HG03521 (cell line): ENCODE results near the gene ZSCAN4.

ENCODE experiments used
- ATAC-seq: cut with Tn5 transposase; IDR thresholded peaks from one replicate; pipeline ENCODE4 v1.9.1; 2021; ENCODE audit warnings: mild to moderate bottlenecking, moderate library complexity; ENCODE audit not compliant: unreplicated experiment

The ZSCAN4 gene

DNA sequence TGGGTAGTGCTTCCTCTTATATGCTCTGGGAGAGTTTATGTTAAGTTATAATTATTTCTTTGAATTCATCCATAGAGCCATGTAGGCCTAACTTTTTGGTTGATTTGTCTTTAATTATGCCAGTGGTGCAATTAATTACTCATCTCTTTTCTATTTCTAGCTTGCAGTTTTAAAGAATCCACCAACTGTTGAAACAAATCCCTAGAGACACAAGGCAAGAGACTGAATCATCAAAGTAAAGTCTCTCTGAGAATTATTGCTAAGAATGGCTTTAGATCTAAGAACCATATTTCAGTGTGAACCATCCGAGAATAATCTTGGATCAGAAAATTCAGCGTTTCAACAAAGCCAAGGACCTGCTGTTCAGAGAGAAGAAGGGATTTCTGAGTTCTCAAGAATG is 7.1 kb downstream of the ZSCAN4 start:
- ATAC-seq = no peak

DNA sequence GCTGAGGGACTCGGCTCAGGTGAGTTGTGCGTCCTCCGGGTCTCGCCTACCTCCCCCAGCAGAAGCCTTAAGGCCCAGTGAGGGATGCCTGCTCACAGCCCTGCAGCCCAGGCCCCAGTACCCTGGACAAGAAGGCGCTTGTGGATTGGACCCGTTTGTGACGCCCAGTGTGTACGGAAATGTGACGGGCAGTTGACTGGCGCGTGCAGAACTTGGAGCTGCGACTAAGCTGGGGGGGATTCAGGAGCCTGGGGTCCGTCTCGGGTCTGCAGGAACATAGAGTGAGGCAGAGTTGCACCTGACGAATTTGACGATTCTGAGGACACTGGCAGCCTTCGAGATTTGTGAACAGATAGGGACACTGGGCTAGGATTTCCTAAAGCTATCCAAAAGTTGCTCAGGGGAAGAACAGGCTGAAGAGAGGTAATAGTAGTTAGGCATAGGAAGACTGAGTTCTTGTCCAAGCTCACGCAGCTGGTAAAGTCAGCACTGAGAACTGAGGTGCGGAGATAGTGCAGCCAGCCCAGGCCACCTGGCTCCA is 13.6 kb downstream of the ZSCAN4 start:
- no peak for ATAC-seq

DNA sequence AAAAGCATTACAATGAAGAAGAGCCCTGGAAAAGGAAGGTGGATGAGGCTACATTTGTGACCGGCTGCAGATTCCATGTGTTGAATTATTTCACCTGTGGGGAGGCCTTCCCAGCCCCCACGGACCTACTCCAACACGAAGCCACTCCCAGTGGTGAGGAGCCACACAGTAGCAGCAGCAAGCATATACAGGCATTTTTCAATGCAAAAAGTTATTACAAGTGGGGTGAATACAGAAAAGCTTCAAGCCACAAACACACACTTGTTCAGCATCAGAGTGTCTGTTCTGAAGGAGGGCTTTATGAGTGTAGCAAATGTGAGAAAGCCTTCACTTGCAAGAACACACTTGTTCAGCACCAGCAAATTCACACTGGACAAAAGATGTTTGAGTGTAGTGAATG is 18.0 kb downstream of the ZSCAN4 start:
- no peak for ATAC-seq

DNA sequence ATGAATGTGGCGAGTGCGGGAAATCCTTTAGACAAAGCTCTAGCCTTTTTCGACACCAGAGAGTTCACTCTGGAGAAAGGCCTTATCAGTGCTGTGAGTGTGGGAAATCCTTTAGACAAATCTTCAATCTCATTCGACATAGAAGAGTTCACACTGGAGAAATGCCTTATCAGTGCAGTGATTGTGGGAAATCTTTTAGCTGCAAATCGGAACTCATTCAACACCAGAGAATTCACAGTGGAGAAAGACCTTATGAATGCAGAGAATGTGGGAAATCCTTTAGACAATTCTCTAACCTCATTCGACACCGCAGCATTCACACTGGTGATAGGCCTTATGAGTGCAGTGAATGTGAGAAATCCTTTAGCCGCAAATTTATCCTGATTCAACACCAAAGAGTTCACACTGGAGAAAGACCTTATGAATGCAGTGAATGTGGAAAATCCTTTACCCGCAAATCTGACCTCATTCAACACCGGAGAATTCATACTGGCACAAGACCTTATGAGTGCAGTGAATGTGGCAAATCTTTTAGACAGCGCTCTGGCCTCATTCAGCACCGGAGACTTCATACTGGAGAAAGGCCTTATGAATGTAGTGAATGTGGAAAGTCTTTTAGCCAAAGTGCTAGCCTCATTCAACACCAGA is 18.8 kb downstream of the ZSCAN4 start:
- ATAC-seq = no peak

DNA sequence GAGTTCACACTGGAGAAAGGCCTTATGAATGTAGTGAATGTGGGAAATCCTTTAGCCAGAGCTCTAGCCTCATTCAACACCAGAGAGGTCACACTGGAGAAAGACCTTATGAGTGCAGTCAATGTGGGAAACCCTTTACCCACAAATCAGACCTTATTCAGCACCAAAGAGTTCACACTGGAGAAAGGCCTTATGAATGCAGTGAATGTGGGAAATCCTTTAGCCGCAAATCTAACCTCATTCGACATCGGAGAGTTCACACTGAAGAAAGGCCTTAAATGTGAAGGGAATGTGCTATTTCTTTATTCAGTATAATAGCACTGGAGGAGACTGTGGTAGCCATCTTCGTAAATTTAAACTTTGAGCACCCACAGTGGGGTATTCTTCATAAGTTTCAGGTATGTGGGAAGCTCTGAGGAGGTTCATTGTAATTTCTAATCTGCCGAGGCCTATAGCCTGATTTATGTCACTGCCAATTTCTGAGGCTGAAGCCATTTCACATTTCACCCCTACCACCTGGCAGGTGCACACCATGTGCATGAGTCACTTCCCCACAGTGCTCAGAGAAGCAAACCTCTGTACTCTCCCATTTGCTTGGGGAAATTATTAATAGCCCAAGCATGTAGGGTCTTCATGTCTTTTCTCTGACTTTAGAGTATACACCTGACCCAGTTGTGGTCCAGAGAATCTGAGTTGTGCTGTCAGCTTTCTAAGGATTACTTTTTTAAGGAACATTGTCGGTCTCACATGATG is 19.5 kb downstream of the ZSCAN4 start:
- no peak for ATAC-seq

DNA sequence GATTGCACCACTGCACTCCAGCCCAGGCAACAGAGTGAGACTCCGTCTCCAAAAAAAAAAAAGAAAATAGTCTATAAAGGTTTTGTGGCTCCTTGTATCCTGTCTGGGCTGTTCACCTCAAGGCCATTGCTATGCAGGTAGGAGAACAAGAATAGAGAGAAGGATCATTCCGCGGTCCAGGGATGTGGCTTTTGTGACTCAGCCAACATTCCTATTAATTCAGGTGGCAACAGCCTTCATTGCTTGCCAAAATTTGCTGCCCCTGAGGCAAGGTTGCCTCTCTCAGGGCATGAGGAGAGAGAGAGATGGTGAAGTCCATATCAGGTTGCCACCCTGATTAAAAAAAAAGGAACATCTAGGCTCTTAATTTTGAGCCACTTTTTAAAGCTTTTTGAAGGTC is 21.0 kb downstream of the ZSCAN4 start:
- no peak for ATAC-seq

DNA sequence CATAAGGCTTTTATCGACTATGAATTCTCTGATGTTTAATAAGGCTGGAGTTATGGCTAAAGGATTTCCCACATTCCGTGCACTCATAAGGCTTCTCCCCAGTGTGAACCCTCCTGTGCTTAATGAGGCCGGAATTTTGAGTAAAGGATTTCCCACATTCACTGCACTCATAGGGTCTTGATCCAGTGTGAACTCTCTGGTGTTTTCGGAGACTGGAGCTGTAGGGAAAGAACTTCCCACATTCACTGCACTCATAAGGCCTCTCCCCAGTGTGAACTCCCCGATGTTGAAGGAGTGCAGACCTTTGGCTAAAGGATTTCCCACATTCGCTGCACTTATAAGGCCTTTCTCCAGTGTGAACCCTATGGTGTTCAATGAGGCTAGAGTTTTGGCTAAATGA is 32.9 kb downstream of the ZSCAN4 start:
- no peak for ATAC-seq

DNA sequence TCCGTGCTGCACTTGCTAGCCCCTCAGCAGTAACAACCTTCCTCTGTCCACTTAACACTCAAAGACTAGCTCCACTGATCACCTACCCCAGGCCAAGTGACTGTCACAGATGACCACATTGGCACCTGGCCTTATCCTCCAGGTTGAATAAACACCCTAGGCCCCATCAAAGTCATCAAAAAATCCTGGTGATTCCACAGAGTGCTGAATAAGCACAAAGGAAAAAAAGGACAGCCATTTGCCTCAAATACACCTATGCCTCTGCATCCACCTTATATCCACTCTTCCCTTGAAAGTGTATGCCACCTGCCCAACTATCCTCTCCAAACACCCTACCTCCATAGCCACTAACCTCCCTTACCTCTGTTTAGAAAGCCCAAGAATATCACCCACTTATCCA is 37.6 kb downstream of the ZSCAN4 start:
- no peak for ATAC-seq

DNA sequence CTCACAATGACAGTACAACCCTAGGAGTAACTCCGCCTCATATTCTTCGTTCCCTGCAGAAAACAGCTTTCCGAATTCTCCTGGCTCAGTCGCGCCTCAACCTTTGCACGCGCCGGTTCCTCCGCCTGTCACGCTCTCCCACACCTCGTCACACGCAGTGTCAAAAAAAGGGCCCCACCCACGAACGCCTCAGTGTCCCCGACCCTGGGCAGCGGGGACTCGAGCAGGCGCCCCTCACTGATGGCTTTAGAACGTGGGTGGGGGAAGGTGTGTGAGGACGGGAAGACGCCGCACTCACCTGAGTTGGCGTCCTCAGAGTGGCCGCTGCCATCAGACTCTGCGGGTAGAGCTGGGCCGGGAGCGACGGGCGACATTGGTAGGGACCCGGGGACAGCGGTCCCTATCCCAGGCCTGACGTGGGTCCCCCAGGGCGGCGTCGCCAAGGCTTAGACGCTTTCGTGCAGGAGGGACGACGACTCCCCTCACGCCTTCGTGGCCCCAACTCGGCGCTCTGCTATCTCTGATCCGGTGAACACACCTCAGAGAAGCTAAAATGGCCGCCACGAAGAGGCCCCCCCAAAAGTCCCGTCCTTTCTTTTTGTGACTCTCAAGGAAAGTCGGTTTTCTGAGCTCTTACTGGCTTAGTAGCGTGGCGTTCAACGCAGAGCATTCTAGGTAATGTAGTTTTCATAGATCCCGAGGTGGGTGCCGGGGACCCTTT is 40.1 kb downstream of the ZSCAN4 start, which contains the start of gene ZNF154:
TSS of gene ZNF154 (minus strand) at position 564 of the 721 bp plus-strand sequence. CDS start at position 331, 233 bp downstream.
- ATAC-seq = no peak

DNA sequence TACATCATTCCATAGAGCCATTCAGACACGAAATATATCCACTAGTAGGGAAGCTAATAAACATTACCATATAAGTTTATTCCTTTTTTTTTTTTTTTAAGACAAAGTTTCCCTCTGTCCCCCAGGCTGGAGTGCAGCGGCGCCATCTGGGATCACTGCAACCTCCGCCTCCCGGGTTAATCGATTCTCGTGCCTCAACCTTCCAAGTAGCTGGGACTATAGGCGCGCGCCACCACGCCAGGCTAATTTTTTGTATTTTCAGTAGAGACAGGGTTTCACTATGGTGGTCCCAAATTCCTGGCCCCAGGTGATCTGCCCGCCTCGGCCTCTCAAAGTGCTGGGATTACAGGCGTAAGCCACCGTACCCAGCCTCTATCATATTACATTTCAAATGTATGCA is 40.9 kb downstream of the ZSCAN4 start:
- ATAC-seq = no peak

DNA sequence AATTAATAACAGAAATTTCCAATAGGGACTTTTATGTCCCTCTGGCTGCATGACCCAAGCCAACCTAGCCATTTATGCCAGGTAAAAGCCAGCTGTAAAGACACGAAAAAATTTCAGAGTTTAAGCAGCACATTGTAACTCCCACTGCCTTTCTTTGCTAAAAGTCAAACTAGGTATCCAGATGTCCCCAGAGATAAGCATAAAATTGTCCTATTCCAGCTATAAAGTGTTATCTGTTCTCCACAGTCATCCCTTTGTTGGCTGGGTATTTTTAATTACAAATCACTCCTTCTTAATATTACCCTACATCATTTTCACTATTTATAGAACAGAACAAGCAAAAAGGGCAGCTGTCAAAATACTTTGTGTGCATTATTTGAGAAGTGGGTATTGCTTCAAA is 43.5 kb downstream of the ZSCAN4 start:
- ATAC-seq = no peak

DNA sequence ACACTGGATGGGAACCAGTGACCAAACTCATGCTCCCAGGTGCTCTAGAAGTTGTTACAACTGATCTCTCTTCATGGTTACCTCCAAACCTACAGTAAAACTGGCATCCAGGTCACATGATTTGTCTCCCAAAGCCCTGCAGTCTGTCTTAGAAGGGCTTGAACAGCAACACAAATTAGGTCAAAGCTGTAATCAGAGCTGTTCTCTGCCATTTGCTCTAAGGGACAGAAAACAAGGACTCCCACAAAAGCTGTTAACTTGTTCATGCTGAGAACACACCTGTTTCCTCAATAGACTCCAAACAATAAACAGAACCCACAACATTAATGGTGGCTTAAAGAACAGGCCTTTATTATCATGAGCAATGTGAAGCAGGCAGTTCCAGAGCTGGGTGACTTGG is 50.7 kb downstream of the ZSCAN4 start:
- no peak for ATAC-seq

DNA sequence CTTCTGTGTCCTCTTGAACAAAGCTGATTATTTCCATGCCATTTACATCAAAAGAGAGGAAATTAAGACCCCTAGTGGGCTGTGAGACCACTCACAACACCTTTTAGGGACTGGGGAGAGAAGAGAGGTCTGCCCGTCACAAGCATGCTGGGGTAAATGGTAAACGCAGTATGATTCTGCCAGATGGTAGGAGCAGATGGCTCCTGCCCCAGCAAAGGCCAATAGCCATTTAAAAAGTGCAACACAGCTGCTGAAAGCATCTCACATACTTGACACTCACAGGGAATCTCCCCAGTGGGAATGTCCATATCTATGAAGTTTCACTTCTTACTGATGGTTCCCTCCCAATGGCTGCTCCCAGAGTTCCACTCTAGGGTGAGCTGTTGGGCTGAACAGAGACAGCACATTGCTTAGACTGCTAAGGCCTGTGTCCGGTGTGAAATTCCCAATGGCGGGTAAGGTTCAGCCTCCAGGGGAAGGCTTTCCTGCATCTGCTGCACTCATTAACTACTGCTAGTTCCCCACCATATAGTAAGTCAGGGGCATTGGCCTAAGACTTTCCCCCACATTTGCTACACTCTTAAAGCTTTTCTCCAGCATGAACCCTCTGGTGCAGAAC is 51.3 kb downstream of the ZSCAN4 start:
- no peak for ATAC-seq

DNA sequence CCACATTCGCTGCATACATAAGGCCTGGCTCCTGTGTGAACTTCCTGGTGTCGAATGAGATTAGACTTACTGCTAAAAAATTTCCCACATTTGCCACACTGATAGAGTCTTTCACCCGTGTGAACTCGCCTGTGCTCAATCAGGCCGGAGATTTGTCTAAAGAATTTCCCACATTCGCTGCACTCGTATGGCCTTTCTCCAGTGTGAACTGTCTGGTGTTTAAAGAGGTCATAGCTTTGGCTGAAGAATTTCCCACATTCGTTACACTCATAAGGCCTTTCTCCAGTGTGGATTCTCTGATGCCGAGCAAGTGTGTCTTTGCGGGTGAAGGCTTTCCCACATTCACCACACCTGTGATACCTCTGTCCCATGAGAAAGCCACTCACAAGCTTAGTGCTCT is 52.1 kb downstream of the ZSCAN4 start:
- ATAC-seq = no peak
